HG03460 (cell line): Measurements from ENCODE around the gene TNRC6C.
"Not testable (repeated sequence)": the region's sequence is repeated elsewhere in the genome, so short reads cannot be mapped to it uniquely, and the experiment has no call there.

Experiments
- ATAC-seq: cut with Tn5 transposase; IDR thresholded peaks from one replicate; pipeline ENCODE4 v1.9.1; 2021; ENCODE audit not compliant: unreplicated experiment

Gene TNRC6C

DNA sequence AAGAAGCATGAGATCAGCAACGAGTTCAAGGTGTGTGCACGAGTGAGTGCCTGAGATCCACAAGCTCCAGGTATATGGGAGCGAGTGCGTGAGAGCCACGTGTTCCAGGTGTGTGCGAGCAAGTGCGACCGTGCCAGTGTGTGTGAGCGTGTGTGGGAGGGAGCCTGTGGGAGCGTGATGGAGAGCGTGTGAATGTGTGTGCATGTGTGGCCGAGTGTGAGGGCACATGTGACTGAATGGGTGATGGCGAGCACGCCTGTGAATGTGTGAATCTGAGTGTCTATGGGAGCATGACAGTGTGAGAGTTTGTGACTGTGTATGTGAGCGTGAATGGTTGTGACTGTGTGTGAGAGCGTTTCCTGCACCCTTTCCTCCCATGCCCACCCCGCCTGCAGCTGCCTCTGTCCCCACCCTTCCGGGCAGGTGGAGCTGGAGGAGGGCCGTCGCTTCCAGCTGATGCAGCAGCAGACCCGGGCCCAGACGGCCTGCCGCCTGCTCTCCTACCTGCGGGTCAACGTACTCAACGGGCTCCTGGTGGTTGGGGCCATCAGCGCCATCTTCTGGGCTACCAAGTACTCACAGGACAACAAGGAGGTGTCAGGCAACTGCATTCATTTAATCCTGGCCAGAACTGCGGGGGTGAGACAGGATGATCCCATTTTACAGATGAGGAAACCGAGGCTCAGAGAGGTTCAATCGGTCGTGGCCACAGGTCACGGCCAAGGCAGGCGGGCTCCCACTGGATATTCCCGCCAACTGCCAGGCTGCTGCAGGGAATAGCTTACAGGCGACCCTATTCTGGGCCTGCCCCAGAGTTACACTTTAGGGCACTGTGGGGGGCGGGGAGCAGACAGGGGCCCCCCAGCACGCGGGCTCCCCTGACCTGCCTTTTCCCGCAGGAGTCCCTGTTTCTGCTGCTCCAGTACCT lies 175.7 kb downstream of the TNRC6C start:
- ATAC-seq = no peak

- ATAC-seq = no peak
Measured at GRCh38 chr17:78134899-78135385, 176.4 kb downstream of the TNRC6C start.

- no peak for ATAC-seq
Measured at GRCh38 chr17:78135858-78136500, 177.5 kb downstream of the TNRC6C start.

- no peak for ATAC-seq
Measured at GRCh38 chr17:78137392-78138203, 179.1 kb downstream of the TNRC6C start.

GRCh38 chr17:78138204-78139060 lies 179.9 kb downstream of the TNRC6C start:
- no peak for ATAC-seq

DNA sequence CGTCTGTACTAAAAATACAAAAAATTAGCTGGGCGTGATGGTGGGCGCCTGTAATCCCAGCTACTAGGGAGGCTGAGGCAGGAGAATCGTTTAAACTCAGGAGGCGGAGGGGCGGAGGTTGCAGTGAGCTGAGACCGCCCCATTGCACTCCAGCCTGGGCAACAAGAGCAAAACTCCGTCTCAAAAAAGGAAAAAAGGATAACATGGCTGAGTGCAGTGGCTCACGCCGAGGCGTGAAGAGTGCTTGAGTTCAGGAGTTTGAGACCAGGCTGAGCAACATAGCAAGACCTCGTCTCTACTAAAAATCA lies 181.3 kb downstream of the TNRC6C start:
- ATAC-seq = not testable (repeated sequence)

DNA sequence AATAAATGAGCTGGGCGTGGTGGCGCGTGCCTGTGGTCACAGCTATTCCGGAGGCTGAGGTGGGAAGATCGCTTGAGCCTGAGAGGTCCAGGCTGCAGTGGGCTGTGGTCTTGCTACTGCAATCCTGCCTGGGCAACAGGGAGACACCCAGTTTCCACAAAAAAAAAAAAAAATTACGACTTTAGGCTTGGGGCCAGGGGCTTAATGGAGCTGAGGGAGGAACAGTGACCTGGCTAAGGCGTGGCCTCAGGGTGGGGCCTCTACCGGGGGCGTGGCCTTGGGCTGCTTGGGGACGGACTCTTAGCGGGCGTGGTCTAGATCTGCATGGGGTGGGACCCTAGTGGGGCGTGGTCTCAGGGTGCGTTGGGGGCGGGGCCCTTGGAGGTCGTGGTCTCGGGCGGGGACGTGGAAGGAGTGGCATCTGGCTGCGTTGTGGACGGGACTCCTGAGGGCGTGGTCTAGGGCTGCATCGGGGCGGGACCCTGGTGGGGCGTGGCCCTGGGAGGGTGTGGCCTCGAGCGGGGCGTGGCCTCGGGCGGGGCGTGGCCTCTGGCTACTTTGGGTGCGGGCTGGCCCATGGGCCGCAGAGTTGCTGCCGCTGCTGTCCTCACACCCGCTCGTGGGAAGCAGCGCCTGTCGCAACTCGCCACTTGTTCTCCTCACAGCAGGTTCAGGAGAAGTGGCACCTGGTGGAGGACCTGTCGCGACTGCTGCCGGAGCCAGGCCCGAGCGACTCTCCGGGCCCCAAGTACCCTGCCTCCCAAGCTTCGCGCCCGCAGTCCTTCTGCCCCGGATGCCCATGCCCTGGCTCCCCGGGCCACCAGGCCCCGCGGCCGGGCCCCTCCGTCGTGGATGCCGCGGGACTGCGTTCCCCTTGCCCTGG lies 181.9 kb downstream of the TNRC6C start:
- peak; percentile 67 for ATAC-seq

DNA sequence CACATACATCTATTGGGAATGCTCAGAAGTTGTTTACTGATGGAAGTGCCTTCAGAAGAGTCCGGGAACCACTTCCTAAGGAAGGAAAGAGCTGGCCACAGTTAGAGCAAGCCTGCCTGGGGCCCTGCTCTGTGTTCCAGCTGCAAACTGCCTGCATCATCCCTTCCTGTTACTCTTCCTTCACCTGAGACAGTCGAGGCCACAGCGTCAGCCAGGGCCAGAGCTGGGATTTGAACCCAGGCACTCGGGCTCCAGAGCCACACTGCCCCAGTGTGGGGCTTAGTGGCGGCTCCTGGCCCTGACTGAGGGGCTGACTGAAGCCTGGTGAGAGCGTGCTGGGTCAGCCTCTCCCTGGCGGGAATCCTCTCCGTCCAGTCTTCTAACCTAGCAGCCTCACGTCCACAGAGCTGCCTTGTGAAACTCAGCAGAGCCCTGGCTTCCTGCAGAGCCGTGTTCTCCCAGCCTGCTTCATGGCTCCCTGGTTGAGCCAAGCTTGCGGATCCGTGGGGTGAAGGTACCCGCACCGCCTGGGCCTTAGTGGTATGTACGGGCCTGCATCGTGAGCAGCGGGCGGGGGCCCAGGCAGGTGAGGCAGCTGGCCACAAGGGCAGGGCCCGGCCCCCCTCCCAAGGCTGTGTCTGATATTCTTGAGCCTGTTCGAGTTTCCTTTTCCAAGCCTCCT lies 183.1 kb downstream of the TNRC6C start:
- no peak for ATAC-seq

DNA sequence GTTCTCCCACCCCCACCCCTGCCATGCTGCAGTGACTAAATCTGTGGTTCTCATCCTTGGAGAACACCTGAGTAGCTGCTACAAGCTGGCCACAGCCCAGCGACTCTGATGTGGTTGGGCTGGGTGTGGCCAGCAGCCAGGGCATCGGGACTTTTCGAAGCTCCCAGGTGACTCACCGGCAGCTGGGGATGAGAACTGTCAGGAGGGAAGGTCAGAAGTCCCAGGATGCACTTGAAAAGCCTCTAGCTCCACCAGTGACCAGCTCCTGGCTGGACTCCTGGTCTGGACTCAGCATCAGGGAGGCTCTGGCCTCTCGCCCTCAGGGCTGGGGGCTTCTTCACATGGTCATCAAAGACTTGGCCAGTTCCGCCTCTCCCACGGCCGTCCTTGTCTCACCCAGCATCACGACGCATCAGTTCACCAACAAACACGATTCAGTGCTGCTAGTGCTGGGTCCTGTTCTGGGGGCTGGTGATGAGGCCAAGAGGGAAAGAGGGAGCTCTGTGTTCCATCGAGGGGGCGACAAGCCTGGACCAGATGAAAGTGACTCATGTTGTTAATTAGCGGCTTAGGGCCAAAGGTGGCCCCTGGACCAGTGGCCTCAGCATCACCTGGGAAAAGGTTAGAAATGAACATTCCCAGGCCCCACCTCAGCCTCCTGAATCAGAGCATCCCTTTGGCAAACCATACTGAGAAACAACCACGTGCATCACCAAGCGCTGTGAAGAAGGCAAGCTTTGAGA lies 183.8 kb downstream of the TNRC6C start:
- no peak for ATAC-seq

- ATAC-seq = no peak
Measured at GRCh38 chr17:78143214-78144146, 185.0 kb downstream of the TNRC6C start.

- ATAC-seq = no peak
Measured at GRCh38 chr17:78144147-78144719, 185.7 kb downstream of the TNRC6C start.

DNA sequence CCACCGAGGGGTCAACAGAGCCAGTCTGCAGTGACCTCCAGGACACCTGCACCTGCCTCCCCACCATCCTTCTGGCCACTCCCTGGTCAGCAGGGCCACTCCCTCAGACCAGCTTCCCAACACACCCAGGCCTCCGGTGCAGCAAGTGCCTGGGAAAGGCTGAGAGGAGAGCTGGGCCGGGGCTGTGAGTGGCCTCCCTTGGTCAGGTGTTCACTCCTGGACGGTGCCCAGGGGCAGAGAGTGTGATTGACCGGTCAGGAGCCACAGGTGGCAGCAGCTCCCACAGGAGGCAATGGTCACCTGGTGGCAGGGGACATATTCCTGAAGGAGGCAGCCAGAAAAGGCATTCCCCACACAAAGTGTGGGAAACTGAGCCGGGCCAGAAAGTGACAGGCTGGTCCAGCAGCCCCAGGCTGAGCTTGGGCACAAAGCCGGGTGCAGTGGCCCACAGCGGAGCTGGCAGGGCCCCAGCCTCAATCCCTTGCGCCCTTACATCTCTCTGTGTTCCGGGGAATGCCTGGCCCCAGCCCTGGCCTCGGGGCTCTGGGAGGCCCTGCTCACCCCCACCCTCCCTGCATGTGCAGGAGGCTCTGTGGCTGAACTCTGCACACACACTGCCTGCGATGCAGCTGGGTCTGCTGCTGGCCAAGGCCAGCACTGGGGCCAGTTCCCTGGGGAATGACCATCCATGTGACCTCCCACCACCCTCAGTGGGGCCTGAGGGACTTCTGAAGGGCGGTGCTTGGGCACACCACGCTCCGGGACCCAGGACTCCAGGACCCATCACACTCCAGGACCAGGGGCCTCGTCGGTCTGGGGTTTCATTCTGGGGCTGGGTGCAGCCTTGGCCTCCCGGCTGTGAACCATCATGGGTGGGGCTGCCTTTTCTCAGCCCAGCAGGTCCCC lies 186.5 kb downstream of the TNRC6C start:
- no peak for ATAC-seq

GRCh38 chr17:78146471-78146869 lies 188.0 kb downstream of the TNRC6C start:
- ATAC-seq = no peak

- no peak for ATAC-seq
Measured at GRCh38 chr17:78146881-78147280, 188.4 kb downstream of the TNRC6C start.

DNA sequence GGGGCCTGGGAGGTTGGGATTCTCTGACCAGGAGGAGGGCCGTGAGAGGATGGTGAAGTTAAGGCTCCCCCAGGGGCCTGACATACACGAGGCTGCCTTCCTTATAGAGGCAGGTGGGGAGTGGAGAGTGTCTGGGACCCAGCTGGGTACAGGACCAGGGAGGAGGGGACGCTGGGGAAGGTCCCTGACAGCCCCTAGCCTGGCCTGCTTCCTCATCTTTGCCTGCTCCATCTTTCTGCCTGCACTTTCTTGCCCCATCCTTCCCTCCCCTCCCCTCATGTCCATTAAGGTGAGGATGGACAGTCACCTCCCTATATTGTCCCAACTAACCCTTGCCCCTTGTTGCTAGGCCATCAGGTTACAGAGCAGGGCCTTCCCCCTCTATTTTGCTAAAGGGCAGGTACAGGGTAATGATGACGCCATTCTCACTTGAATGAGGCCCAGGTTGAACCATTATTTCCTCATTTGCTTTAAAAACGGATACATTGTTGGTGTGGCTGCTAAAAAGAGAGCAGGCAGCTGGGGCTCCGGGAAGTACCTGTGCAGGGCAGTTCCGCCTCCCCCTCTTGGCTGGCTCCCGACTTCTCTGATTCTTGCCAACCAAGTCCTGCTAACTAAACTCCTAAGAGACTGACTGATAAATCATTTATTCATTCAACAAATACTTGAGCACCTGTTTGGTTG lies 189.0 kb downstream of the TNRC6C start:
- ATAC-seq = no peak
